ENCODE data around the gene UGT1A5.
A peak's percentile ranks its signal among the peaks of the same experiment; 100 is the strongest.

The UGT1A5 gene

DNA sequence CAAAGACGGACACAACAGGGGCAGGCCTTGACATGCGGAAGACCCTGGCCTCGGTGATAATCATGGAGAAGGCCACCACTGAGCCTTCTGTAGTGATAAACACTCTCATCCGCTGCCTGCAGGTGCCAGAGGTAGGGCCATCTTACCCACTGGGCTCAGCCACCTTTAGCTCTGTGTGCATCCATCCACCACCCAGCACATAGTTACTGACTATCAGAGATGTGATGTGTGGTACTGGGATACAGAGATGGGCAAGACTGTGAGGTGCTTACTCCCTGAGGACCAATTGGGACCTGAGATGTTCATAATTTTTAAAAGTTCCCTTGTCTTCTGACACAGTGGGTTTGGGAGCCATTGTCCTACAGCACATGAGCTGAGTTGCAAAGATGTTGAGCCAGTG, 67.0 kb downstream of the UGT1A5 start:
- DNase-seq (ENCODE audit: low read depth in 2 of 2), result no peak

DNA sequence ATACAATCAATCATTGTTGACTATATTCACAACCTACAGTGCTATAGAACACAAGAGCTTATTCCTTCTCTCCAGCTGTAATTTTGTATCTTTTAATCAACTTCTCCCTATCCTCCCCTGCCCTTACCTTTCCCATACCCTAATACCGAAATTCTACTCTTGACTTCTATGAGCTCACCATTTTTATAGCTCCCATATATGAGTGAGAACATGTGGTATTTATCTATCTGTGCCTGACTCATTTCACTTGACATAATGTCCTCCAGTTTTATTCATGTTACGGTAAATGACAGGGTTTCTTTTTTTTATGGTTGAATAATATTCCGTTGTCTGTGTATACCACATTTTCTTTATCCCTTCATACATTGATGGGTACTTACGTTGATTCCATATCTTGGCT, 68.1 kb downstream of the UGT1A5 start:
- DNase-seq (ENCODE audit: low read depth in 2 of 2), result no peak

DNA sequence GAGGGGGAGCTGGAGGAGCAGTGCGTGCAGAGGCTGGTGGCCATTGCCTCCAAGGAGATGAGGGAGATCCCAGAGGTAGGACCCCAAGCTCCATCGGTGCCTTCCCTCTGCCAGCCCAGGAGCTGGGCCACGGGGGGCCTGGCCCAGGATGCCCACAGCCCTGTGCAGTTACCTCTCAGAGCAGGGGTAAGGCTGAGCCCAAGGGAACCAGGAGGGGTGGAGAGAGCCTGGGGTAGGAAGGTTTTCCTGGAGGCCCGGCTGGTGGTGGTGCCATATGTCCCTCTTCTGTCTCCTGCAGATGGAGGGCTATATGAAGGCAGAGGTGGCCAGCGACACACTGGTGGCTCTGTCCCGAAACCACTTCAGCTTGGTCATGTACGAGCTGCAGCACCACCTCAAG, 76.8 kb downstream of the UGT1A5 start:
- no peak for DNase-seq (ENCODE audit: low read depth in 2 of 2)

DNA sequence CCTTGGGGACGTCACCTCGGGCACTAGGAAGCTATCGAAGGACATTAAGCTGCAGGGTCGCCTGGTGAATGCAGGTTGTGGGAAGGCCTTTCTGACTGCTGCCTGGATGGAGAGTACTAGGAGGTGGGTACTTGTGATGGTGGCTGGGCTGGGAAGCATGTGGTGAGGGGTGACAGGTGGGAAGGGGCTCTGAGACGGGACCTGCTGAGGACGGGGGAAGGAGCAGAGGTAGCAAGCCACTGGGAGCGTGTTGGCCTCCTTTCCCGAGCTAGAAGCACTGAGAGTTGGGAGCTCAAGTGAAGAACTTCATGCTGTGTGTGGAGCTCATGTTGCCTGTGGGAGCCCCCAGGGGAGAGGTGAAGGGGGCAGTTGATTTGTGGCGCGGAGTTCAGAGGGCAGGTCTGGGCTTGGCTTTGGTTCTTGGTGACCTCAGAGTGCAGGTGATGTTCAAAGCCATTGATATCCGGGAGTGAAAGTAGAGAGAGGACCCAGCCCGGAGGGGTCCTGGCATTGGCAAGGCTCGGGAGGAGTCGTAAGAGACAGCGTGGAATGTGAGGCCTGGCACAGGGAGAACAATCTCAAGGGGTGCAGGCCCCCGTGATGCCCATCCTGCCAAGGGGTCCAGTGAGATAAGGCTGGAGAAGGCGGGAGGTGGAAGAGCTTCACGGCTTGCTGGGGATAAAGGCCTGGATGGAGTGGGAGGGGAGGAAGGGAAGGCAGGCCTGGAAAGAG, 78.6 kb downstream of the UGT1A5 start:
- no peak for DNase-seq (ENCODE audit: low read depth in 2 of 2)

DNA sequence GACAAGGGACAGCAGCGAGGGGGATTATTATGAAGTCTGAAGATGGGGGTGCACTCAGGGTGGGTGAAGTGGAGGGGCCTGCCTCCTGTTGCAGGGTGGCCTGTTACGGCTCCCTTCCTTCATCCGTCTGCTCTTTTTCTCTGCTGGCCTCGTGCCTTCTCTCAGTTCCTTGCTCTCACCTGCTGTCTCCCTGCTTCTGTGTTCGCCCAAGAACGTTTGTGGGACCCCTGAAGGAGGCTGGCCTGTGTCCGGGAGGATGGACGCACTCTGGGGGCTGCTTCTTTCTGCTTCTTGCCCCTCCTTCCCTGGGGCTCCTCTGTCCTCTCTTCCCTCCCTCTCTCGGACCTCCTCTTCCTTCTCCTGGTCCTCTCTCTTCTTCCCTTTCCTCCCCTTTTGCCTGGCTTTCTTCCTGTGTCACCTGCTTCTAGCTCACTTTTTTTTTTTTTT, 79.2 kb downstream of the UGT1A5 start:
- no peak for DNase-seq (ENCODE audit: low read depth in 2 of 2)

DNA sequence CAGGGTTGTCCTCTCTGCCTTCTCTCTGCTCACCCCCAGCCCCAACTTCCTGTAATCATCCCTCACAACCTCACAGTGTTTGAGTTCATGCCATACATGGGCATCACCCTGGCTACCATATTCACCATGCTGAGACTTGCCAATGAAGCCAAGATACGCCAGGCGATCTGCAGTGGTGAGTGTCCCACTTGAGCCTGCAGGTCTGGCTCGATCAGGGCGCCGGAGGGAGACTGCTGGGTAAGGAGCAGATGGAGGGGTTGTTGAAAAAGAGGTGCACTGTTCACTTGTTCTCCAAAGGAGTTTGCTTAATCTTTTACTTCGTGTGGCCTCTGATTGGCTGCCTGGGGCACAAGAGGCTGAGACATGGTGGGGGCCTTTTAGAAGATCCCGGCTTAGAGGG, 80.0 kb downstream of the UGT1A5 start:
- no peak for DNase-seq (ENCODE audit: low read depth in 2 of 2)

DNA sequence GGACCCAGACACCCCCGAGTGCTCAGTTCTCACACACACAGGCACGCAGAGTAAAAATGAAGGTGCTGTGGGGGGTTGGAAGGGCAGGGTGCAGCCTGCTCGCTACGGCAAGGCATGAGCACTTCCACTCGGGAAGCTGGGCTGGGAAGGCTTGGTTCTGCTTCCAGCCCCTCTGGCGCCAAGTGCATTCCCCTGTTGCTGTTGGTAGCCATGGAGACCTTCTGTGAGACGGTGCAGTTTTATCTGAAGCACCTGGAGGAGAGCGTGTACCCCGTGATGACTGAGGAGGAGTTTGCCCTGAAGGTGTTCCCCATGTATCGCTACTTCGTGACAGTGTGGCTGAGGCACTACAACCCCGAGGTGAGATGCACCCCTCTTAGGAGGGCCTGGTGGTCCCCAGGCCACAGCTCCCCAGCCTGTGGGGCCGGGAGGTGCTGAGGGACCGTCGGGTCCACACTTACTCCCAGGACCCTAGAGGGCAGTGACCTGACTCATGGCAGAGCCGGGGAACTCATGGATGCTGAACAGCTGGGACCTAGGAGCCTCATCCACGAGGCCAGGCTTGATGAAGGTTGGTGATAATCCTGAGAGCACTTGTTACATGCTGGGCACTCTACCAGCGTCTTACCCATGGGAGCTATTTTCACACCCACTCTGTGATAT, 80.9 kb downstream of the UGT1A5 start:
- no peak for DNase-seq (ENCODE audit: low read depth in 2 of 2)

DNA sequence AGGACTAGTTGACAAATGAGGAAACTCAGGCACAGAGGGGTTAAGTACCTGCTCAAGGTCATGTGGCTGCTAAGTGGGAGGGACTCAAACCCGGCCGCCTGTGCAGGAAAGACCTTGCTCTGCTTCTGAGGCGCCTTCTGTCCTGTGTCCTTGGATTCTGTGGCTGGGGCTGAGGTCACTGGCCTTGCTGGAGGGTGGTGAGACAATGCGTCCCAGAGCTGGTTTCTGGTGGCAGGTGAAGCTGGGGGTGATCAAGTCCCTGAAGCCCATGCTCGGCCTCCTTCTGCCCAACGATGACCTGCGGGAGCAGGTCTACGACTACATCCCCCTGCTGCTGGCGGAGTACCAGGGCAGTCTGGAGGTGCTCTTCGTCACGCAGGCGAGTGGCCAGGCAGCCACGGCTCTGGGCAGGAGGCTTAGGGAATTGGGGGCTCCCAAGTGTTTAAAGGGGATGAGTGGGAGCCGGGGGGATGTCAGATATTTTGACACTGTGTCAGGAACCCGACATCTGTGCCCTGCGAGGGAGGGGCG, 81.5 kb downstream of the UGT1A5 start:
- DNase-seq (ENCODE audit: low read depth in 2 of 2), result no peak

DNA sequence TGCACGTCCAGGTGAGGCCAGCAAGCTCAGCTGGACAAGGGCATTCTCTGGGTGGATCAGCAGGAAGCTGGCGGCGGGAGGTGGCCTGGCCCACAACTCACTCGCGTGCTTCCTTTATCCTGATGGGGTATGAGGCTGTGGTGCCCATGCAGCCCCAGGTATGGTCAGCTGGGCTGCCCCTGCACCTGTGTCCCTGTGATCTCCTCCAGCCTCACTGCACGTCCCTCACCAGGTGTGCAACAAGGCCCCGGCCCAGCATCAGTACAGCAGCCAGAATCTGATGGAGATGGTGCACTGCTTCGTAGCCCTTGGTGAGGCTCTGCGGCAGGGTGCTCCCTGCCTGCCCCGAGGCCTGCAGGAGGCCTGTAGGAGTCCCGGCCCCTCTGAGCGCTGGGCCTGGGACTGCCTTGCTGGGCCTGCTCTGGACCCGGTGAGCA, 83.0 kb downstream of the UGT1A5 start:
- no peak for DNase-seq (ENCODE audit: low read depth in 2 of 2)

DNA sequence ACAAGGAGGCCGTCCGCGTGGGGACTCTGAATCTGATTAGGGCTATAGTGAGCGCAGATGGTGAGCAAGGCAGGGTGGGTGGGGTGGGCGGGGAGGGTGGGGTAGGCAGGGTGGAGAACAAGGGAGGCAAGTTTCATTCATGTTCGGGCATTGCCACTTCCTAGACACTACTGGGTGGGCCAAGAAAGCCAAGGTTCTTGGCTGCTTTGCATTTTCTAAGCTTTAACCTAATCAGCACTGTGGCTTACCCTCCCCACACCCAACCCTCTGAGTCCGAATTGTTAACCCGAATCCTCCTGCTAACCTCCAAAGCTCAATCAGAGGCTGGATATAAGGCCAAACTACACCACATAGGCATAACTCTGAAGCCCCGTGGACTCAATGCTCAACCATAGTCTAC, 83.5 kb downstream of the UGT1A5 start:
- no peak for DNase-seq (ENCODE audit: low read depth in 2 of 2)

DNA sequence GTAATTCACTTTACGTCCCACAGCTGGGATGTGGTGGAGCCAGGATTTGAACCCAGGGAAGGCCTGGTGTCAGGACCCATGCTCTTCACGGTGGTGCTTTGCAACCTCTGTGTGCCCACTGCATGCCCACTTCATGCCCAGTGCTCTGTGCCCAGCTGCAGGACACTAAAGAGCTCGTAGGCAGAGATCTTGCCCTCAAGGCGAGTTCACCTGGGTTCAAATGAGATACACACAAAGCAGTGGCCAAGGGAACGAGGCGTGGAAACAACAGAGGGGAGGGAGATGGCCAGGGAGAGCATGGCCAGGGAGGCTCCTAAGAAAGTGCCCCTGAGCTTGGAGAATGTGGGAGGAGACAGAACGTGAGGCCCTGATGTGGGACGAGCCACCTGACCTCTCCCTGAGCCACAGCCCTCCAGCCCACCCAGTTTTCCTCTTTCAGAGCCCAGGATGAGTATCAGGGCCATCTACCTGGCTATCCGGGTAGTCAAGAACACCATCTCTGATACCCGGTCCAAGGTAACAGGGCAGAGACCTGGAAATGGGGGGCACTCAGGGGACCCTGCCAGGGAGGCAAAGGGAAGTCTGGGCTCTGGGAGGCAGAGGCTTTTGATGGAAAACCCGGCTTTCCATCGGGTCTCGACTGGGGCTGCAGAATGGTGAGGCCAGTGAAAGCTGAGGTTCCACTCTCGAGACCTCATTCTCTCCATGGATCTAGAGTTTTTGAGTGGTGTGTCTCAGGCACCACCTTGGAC, 85.8 kb downstream of the UGT1A5 start:
- no peak for DNase-seq (ENCODE audit: low read depth in 2 of 2)

DNA sequence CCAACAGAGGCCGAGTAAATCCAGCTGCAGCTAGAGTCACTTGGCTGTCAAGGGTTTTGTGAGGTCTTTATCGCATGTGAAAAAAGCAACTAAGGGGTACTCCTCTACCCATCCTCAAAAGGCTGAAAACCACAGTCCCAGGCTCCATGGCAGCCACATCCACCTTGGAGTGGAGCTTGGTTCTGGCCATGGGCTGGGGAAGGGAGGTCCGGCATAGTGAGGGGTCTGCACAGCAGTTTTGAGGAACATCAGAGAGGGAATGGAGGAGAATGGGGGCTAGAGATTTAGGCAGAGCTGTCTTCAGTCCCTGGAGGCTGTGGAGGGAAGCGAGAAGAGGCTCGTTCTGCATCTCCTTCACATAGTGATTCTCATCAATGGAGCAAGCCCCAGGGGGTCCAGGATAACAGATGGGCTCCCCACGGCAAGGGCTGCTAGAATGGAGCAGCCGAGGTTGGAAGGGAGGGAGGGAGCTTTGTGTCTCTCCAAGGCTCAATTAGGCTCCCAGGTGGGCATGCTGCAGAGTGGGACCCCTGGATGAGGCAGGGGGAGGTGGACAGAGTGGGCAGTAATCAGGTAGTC, 86.5 kb downstream of the UGT1A5 start:
- no peak for DNase-seq (ENCODE audit: low read depth in 2 of 2)

DNA sequence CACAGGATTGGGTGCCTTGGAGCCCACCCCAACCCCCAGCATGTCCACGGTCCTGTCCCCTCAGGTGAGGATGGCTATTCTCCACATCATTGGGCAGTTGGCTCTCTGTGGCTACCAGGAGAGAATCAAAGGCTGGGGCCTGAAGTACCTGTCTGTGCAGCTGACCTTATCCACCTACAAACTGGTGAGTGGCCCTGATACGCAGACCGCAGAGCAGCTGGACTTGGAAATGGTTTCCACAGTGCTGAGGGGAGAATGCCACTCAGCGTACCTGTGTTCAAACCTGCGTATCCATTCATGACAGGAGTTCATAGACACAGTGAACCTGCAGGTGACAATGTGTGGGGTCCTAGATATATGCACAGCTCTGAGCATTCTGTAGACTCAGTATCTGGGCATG, 87.0 kb downstream of the UGT1A5 start:
- no peak for DNase-seq (ENCODE audit: low read depth in 2 of 2)

DNA sequence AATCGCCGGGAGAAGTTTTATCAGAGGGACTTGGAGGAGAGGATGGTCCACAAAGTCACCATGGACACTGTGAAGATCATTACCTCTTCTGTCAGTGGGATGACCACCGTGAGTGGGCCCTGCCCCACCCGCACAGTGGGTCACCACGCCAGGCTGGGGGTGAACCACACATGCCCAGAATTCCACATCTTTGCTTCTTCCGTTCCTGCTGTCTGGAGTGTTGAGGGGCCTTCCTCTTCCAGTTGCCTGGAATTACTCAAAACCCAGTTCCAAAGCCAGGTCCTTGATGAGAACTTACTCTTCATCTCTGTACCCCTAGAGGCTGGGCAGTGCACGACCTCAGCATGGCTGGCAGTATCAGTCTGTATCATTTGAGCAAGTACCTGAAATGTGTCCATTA, 87.5 kb downstream of the UGT1A5 start:
- DNase-seq (ENCODE audit: low read depth in 2 of 2), result no peak

DNA sequence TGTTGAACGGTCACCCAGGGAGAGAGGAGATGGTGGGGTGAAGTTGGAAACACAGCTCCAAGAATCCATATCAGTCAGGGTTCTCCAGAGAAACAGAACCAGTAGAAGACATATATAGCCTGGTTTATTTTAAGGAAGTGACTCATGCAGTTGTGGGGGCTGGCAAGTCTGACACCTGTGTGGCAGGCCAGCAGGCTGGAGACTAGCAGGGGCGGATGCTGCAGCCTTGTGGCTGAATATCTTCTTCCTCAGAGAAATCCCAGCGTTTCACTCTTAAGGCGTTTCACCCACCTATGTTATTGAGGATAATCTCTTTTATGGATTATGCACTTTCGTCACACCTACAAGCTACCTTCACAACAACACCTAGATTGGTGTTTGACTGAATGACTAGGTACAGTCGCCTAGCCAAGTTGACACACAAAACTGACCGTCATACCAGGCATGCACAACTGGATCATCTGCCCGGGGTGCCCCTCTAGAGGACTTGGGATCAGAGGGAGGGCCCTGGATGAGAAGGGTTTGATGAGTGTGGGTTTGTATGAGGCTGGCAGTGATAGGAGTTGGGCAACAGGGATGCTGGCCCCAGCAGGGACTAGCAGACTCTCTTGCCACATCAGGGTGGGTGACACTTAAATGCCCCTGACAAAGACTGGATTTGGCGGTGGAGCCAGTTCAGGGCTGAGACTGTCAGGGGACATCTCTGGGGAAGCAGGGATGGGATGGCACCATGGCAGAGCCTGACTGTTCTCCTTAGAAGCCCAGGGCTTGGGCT, 88.8 kb downstream of the UGT1A5 start:
- DNase-seq (ENCODE audit: low read depth in 2 of 2), result peak in 1 of 2 donors; percentile 13

DNA sequence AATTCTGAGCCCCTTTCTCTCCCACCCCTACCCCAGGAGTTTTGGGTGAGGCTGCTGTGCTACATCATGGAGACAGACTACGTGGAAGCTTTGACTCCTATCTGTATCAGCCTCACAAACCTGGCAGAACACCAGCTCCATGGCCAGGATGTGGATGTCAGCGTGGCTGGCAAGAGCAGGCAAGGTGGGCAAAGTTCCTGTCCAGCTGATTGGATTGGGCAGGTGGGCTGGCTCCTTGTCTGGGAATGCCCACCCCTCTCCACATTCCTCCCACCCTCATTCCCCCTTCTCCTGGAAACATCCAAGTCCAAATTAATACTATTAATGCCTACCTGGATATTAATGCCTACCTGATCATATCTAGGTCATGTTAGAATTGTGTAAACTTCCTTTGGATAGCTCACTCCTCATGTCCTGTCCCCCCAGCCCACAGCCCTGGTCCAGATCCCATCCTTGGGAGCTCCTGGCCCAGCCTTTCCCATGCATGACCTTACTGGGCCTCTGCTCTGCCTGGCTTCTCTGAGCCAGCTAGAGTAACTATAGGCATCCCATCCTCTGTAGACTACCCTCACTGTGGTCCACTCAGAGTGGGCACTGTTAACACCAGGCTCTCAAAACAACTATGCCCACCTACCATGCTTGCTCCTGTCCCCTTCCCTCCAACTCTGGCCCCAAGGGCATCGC, 89.6 kb downstream of the UGT1A5 start:
- no peak for DNase-seq (ENCODE audit: low read depth in 2 of 2)

DNA sequence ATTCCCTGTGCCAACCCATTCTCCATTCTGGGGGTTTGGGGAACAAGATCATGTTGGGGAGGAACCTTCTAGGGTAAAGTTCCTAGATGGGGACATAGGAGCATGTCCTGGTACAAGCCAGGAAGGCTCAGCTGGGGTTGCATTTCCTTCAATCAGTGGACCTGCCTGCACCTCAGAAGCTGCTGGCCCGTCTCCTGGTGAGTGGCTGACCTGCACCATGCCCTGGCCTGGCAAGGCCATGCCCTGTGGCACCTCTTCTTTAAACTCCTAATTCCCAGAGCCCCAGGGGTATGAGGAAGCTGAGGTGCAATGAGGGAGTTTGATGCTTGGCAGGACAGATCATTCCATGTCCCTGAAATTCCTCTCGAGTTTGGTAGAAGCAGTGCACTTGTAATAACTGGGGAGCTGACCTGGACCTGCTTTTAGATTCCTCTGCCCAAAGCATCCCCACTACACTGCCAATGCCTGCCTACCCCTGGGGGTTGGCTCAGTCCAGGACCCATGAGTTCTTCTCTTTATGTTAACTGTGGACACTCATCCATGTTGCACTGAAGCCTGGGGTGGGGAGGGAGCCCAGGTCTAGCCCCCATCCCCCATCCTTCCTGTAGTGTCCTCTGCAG, 90.7 kb downstream of the UGT1A5 start:
- no peak for DNase-seq (ENCODE audit: low read depth in 2 of 2)

DNA sequence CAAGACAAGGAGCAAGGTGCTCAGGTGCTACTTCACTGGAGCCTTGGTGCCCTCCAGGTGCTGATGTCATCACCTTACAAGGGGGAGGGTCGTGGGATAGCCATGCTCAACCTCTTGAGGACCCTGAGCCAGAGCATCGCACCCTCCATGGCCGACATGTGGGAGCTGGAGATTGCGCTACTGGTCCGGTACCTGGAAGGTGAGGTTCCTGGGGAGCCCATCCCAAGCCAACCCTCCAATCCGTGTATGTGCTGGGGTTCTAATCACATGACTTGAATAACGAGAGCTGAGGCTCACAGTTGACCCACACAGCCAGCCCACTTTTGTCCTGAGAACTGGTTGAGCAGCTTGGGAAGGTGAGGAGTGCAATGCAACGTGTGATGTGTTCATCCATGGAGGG, 91.3 kb downstream of the UGT1A5 start:
- no peak for DNase-seq (ENCODE audit: low read depth in 2 of 2)

DNA sequence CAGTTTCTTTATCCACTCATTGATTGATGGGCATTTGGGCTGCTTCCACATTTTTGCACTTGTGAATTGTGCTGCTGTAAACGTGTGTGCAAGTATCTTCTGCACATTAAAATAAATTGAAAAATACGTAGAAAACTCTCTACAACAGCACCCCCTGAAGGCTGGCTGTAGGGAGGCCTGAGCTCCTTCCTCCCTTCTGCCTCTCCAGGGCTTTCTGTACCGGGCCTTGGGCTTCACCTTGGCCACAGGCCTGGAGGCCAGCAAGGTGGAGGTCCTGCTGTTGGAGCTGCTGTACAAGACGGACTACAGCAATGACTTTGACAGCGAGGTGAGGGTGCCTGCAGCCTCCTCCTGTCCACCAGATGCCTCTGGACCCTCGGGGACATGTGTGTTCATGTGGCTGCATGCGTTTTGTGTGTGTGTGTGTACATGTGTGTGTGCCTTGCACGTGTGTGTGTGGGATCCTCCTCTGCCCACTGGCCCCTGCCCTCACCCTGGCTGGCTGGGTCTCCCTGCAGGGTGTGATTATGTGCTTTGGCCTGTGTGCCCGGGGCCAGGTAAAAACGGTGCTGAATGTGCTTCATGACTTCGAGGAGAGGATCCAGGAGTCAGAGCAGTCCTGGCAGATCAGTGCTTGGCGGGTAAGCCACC, 94.6 kb downstream of the UGT1A5 start:
- DNase-seq (ENCODE audit: low read depth in 2 of 2), result no peak

Data from stimulated activated CD8-positive, alpha-beta memory T cell treated with anti-CD3 and anti-CD28 coated beads, Interleukin-2, amount 100 ng/mL, for 48 hours (primary cell).